CD14-positive monocyte (primary cell): ENCODE measurements around the gene MIDN. TPM values are rescaled to one million over a fixed set of nuclear protein-coding genes. Genes with fewer than 3 reads are reported as not detected.

Experiments
- DNase-seq, 3 donors: peaks; one replicate each; pipeline ENCODE4 v3.0.0-alpha.2; 2011 to 2022
- H2AFZ ChIP-seq: 2 replicates; pipeline ENCODE4 v1.6.0; 2012; ENCODE audit warnings: mild to moderate bottlenecking, low read depth, low read length, inconsistent platforms; ENCODE audit not compliant: insufficient read depth, poor library complexity, severe bottlenecking
- H3K27ac ChIP-seq, 2 donors: 1 replicate in 1 of 2; 2 replicates in 1 of 2; pipeline ENCODE4 v1.5.1; 2012 to 2013; ENCODE audit warnings: low read length in 2 of 2, control low read depth in 1 of 2, inconsistent platforms in 1 of 2, low read depth in 1 of 2, mild to moderate bottlenecking in 1 of 2
- H3K27me3 ChIP-seq, 2 donors: one replicate each; pipeline versions ENCODE4 v1.6.0 to v1.6.1; 2011 to 2013; ENCODE audit warnings: low read length in 2 of 2; ENCODE audit not compliant: control insufficient read depth in 2 of 2, insufficient read depth in 2 of 2
- H3K36me3 ChIP-seq, 2 donors: replicated peaks in 1 of 2; 1 replicate in 1 of 2; 2 replicates in 1 of 2; pipeline versions ENCODE4 v1.5.1 to v1.6.1; 2012 to 2013; ENCODE audit warnings: low read length in 2 of 2, control low read depth in 1 of 2, inconsistent platforms in 1 of 2, mild to moderate bottlenecking in 1 of 2; ENCODE audit not compliant: insufficient read depth in 2 of 2, control insufficient read depth in 1 of 2
- H3K4me1 ChIP-seq, 2 donors: 1 replicate in 1 of 2; 2 replicates in 1 of 2; pipeline versions ENCODE4 v1.5.1 to v1.6.1; 2012 to 2013; ENCODE audit warnings: low read length in 2 of 2, control low read depth in 1 of 2, inconsistent platforms in 1 of 2, mild to moderate bottlenecking in 1 of 2, moderate library complexity in 1 of 2; ENCODE audit not compliant: insufficient read depth in 2 of 2, control insufficient read depth in 1 of 2
- H3K4me2 ChIP-seq: replicated peaks from 2 replicates; pipeline ENCODE3; 2012; ENCODE audit warnings: low read length, moderate library complexity, mild to moderate bottlenecking; ENCODE audit not compliant: poor library complexity, severe bottlenecking; ENCODE audit errors: extremely low read depth
- H3K4me3 ChIP-seq, 3 experiments: fragments of 200-600 bp in 1 of 3; sonication (generic) in 1 of 3; replicated peaks in 1 of 3; 1 replicate in 2 of 3; 2 replicates in 1 of 3; pipeline ENCODE4 v1.5.1; 2011 to 2013; ENCODE audit warnings: low read length in 3 of 3, mild to moderate bottlenecking in 3 of 3, control low read depth in 2 of 3, low read depth in 2 of 3, inconsistent platforms in 1 of 3, moderate library complexity in 1 of 3
- H3K79me2 ChIP-seq: 2 replicates; pipeline ENCODE4 v1.6.0; 2012; ENCODE audit warnings: mild to moderate bottlenecking, control low read depth, inconsistent platforms, low read length, moderate library complexity; ENCODE audit not compliant: insufficient read depth
- H3K9ac ChIP-seq: 2 replicates; pipeline ENCODE4 v1.6.0; 2017; ENCODE audit warnings: low read length, mild to moderate bottlenecking; ENCODE audit not compliant: insufficient read depth, poor library complexity, severe bottlenecking
- H3K9me3 ChIP-seq, 2 donors: replicated peaks in 1 of 2; 1 replicate in 1 of 2; 2 replicates in 1 of 2; pipeline versions ENCODE4 v1.5.1 to v1.6.1; 2012 to 2013; ENCODE audit warnings: low read length in 2 of 2, control low read depth in 1 of 2; ENCODE audit not compliant: control insufficient read depth in 1 of 2, insufficient read depth in 1 of 2
- H4K20me1 ChIP-seq: 2 replicates; pipeline ENCODE4 v1.6.0; 2012; ENCODE audit warnings: mild to moderate bottlenecking, low read length, control low read depth, moderate library complexity; ENCODE audit not compliant: insufficient read depth
- H3K27ac Mint-ChIP-seq, 7 donors: one replicate each; pipeline ENCODE4 v1.8.0; 2020; ENCODE audit warnings: mild to moderate bottlenecking in 7 of 7, mixed read lengths in 7 of 7, moderate library complexity in 6 of 7, inconsistent platforms in 2 of 7
- H3K27me3 Mint-ChIP-seq, 3 donors: one replicate each; pipeline ENCODE4 v1.8.0; 2021 to 2022; ENCODE audit warnings: low read depth in 3 of 3, mild to moderate bottlenecking in 3 of 3, mixed read lengths in 3 of 3, moderate library complexity in 3 of 3, inconsistent platforms in 1 of 3
- H3K36me3 Mint-ChIP-seq, 2 donors: one replicate each; pipeline ENCODE4 v1.8.0; 2020; ENCODE audit warnings: mixed read lengths in 2 of 2, inconsistent platforms in 1 of 2, mild to moderate bottlenecking in 1 of 2
- H3K4me1 Mint-ChIP-seq: one replicate; pipeline ENCODE4 v1.8.0; 2020; ENCODE audit warnings: mild to moderate bottlenecking, mixed read lengths
- H3K4me3 Mint-ChIP-seq, 2 donors: one replicate each; pipeline ENCODE4 v1.8.0; 2020; ENCODE audit warnings: mild to moderate bottlenecking in 2 of 2, mixed read lengths in 2 of 2, moderate library complexity in 1 of 2
- H3K9me3 Mint-ChIP-seq, 7 donors: one replicate each; pipeline ENCODE4 v1.8.0; 2020 to 2022; ENCODE audit warnings: mixed read lengths in 7 of 7, mild to moderate bottlenecking in 6 of 7, moderate library complexity in 6 of 7, inconsistent platforms in 2 of 7
- WGBS: methylation state at CpG from one replicate; pipeline ENCODE4 v1.1.5; 2013; ENCODE audit warnings: missing lambda C conversion rate; ENCODE audit not compliant: insufficient coverage; 5-methylcytosine and 5-hydroxymethylcytosine counted together
- intact Hi-C, 2 donors: fragments of 100-400 bp; cut with micrococcal nuclease; formaldehyde crosslinking; loops; one replicate each; pipeline versions ENCODE4 v1.15.0 to v1.15.1; 2023
- polyA plus RNA-seq, 3 donors: library from polyadenylated mRNA; depleted of rRNA in 1 of 3; unstranded in 2 of 3; stranded (reverse) in 1 of 3; fragments of 300-500 nt in 2 of 3; fragments of >200 nt in 1 of 3; fragmentation: Illumina TruSeq in 2 of 3; gene quantifications; 1 replicate in 2 of 3; 2 replicates in 1 of 3; pipeline ENCODE4 v1.2.3, GENCODE V29; 2012 to 2021
- TF ChIP-seq, protein P1 (sequence below): fragments of 200-600 bp; IDR thresholded peaks from one replicate; pipeline ENCODE4 v1.8.0; 2022; ENCODE audit warnings: antibody characterized with exemption, mild to moderate bottlenecking

MIDN gene
- polyA plus RNA-seq, 3 donors, result 5.6 to 301 (median 11.0) TPM

DNA sequence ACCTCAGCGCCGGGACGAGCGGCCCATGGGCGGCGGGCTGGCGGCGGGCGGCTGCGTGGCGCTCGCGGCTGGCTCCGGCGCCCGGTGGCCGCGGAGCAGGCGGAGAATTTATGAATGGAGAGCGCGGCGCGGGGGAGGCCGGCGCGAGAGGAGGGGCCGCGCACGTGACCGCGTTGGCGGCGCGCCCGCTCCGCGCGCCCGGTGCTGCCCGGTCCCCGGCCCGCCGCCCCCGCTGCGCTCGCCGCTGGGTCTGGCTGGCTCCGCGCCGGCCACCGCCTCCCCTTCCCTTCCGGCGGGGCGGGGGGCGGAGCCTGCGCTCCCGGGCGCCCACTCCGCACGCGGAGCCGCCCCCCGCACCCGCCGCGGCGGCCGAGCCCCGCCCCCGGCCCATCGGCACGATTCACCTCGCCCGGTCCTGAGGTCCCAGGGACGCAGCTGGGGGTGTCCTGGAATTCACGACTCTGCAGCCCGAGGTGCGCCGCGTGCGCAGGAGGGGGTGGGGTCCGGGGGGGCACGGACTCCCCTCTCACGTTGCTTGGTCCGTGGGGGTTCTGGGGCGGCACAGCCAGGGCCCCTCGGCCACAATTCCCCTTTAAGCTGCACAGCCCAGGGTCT, 10.5 kb upstream of the MIDN start, which contains the start of gene CBARP:
CBARP (minus strand) TSS at position 252 of the 615 bp plus-strand sequence. CDS start 1,905 bp downstream, outside the sequence.
- under 1% methylated on average over 72 of the region's 87 CpGs for WGBS
- Histone ChIP-seq H3K9me3 (no peaks in the 10 kb centered on the region), H3K4me1 (peaks cover 35 to 49% of the 10 kb centered on the region in 2 donors), H4K20me1 (peaks cover 20% of the 10 kb centered on the region), H3K36me3 (no peaks in the 10 kb centered on the region), H3K27ac (no peak within 1 kb of the TSS), H3K27me3 (peaks cover 11 to 43% of the 10 kb centered on the region in 2 donors), H2AFZ (peak within 1 kb of the TSS; percentile 53), H3K79me2 (peaks cover 12% of the 10 kb centered on the region), H3K9ac (peak within 1 kb of the TSS; percentile 15), H3K4me2 (peak within 1 kb of the TSS; percentile 69), H3K4me3 (peak within 1 kb of the TSS in 1 of 3 experiments; percentile 57)
- Mint-ChIP-seq H3K36me3 (peaks cover 3 to 11% of the 10 kb centered on the region in 2 donors), H3K4me1 (peaks cover 32% of the 10 kb centered on the region), H3K27me3 (peaks cover 30 to 56% (median 38%) of the 10 kb centered on the region in 3 donors), H3K9me3 (peaks cover 0 to 12% (median 2%) of the 10 kb centered on the region in 7 donors), H3K27ac (peak within 1 kb of the TSS in 5 of 7 donors; percentile 3 to 75 (median 41)), H3K4me3 (peak within 1 kb of the TSS; percentile 73 to 89)
- TF ChIP-seq, protein P1, sequence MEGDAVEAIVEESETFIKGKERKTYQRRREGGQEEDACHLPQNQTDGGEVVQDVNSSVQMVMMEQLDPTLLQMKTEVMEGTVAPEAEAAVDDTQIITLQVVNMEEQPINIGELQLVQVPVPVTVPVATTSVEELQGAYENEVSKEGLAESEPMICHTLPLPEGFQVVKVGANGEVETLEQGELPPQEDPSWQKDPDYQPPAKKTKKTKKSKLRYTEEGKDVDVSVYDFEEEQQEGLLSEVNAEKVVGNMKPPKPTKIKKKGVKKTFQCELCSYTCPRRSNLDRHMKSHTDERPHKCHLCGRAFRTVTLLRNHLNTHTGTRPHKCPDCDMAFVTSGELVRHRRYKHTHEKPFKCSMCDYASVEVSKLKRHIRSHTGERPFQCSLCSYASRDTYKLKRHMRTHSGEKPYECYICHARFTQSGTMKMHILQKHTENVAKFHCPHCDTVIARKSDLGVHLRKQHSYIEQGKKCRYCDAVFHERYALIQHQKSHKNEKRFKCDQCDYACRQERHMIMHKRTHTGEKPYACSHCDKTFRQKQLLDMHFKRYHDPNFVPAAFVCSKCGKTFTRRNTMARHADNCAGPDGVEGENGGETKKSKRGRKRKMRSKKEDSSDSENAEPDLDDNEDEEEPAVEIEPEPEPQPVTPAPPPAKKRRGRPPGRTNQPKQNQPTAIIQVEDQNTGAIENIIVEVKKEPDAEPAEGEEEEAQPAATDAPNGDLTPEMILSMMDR, result no peak
- intact Hi-C loops, result loop anchor here in 1 of 2 donors (5.0 kb wide), 1 partner anchor 36 kb away; no protein-coding TSS in a partner anchor
- peak in 1 of 3 donors; percentile 29 for DNase-seq

- peaks cover 40% of the 10 kb centered on the region for H3K4me1 Mint-ChIP-seq
- peak overlapping the region; percentile 73 to 89 for H3K4me3 Mint-ChIP-seq
- peaks cover 30 to 56% (median 38%) of the 10 kb centered on the region in 3 donors for H3K27me3 Mint-ChIP-seq
- peaks cover 24% of the 10 kb centered on the region for H4K20me1 ChIP-seq
- H3K4me1 ChIP-seq, result peaks cover 41 to 57% of the 10 kb centered on the region in 2 donors
- peak overlapping the region in 5 of 7 donors; percentile 3 to 75 (median 56) for H3K27ac Mint-ChIP-seq
- intact Hi-C loops, result loop anchor here in 1 of 2 donors (5.0 kb wide), 1 partner anchor 36 kb away; no protein-coding TSS in a partner anchor
- H3K9ac ChIP-seq, result no peak overlapping the region
- no peak overlapping the region for H3K27ac ChIP-seq
- peak overlapping the region in 1 of 3 experiments; percentile 46 for H3K4me3 ChIP-seq
- DNase-seq, result no peak
- peaks cover 3 to 11% of the 10 kb centered on the region in 2 donors for H3K36me3 Mint-ChIP-seq
- WGBS, result 60% methylated on average over 31 of the region's 34 CpGs
- H2AFZ ChIP-seq, result no peak overlapping the region
- peaks cover 17% of the 10 kb centered on the region for H3K79me2 ChIP-seq
- H3K4me2 ChIP-seq, result peak overlapping the region; percentile 53
- peaks cover 11 to 43% of the 10 kb centered on the region in 2 donors for H3K27me3 ChIP-seq
- no peaks in the 10 kb centered on the region for H3K36me3 ChIP-seq
- peaks cover 0 to 12% (median 2%) of the 10 kb centered on the region in 7 donors for H3K9me3 Mint-ChIP-seq
- TF ChIP-seq, protein P1, result no peak
- H3K9me3 ChIP-seq, result no peaks in the 10 kb centered on the region
Measured at GRCh38 chr19:1238369-1239303, 9.7 kb upstream of the MIDN start.
